IMR-90 (cell line): ENCODE results near the gene TRO. TPM values are rescaled to one million over a fixed set of nuclear protein-coding genes. Genes with fewer than 3 reads are reported as not detected.

Source experiments
- ATAC-seq: fragments of 200-7000 bp; cut with Tn5 transposase; 2 replicates; pipeline ENCODE4 v1.9.1; 2020; ENCODE audit warnings: low read depth, mild to moderate bottlenecking, moderate library complexity
- BruUV-seq: library from RNA; stranded (reverse); fragments of 400-500 nt; replicated peaks from 2 replicates; lab custom pipeline; 2021; lab: Mats Ljungman, UMichigan
- CTCF ChIA-PET: fragments of 300-600 bp; formaldehyde crosslinking; extraction: SDS; loops from one replicate; lab custom pipeline; 2021; ENCODE audit warnings: antibody characterized with exemption; lab: Yijun Ruan, JAX
- POLR2A ChIA-PET: fragments of 300-600 bp; sonication (Branson Sonifier 250); formaldehyde crosslinking; loops from one replicate; lab custom pipeline; 2022; ENCODE audit warnings: antibody characterized with exemption; ENCODE audit not compliant: unreplicated experiment; lab: Charles Lee
- DNase-seq: peaks from one replicate; pipeline ENCODE4 v3.0.0; 2013
- H2AFZ ChIP-seq: replicated peaks from 2 replicates; pipeline ENCODE3; 2013; ENCODE audit warnings: low read length, mild to moderate bottlenecking; ENCODE audit not compliant: poor library complexity
- H2AK5ac ChIP-seq: 2 replicates; pipeline ENCODE4 v1.6.1; 2013; ENCODE audit warnings: low read depth, low read length, inconsistent platforms
- H2AK9ac ChIP-seq: replicated peaks from 2 replicates; pipeline ENCODE3; 2013; ENCODE audit warnings: mild to moderate bottlenecking, low read depth, low read length, moderate library complexity; ENCODE audit not compliant: poor library complexity
- H2BK120ac ChIP-seq: 2 replicates; pipeline ENCODE4 v1.6.1; 2013; ENCODE audit warnings: low read depth, low read length, inconsistent platforms
- H2BK15ac ChIP-seq: 3 replicates; pipeline ENCODE4 v1.6.1; 2013; ENCODE audit warnings: low read depth, low read length, inconsistent platforms
- H2BK20ac ChIP-seq: 2 replicates; pipeline ENCODE4 v1.6.1; 2013; ENCODE audit warnings: low read depth, mild to moderate bottlenecking, inconsistent platforms, low read length, moderate library complexity
- H2BK5ac ChIP-seq: 2 replicates; pipeline ENCODE4 v1.6.1; 2013; ENCODE audit warnings: mild to moderate bottlenecking, low read depth, low read length, inconsistent platforms; ENCODE audit not compliant: poor library complexity, severe bottlenecking
- H3K14ac ChIP-seq: replicated peaks from 2 replicates; pipeline ENCODE4 v1.6.1; 2013; ENCODE audit warnings: low read depth, low read length, inconsistent platforms
- H3K18ac ChIP-seq: 2 replicates; pipeline ENCODE4 v1.6.1; 2013; ENCODE audit warnings: low read depth, low read length, control low read depth
- H3K23ac ChIP-seq: 2 replicates; pipeline ENCODE4 v1.6.1; 2013; ENCODE audit warnings: low read depth, low read length, inconsistent platforms
- H3K27ac ChIP-seq: 2 replicates; pipeline ENCODE4 v1.5.1; 2013; ENCODE audit warnings: mild to moderate bottlenecking, control low read depth, low read length; ENCODE audit not compliant: insufficient read depth
- H3K27me3 ChIP-seq: 2 replicates; pipeline ENCODE4 v1.6.1; 2013; ENCODE audit warnings: low read length; ENCODE audit not compliant: control insufficient read depth, insufficient read depth
- H3K36me3 ChIP-seq: 2 replicates; pipeline ENCODE4 v1.6.1; 2013; ENCODE audit warnings: low read length, mixed read lengths; ENCODE audit not compliant: control insufficient read depth, insufficient read depth
- H3K4ac ChIP-seq: 2 replicates; pipeline ENCODE4 v1.6.1; 2013; ENCODE audit warnings: low read depth, low read length, inconsistent platforms
- H3K4me1 ChIP-seq: 2 replicates; pipeline ENCODE4 v1.6.1; 2013; ENCODE audit warnings: low read length, mixed read lengths; ENCODE audit not compliant: control insufficient read depth, insufficient read depth
- H3K4me2 ChIP-seq: 2 replicates; pipeline ENCODE4 v1.6.1; 2013; ENCODE audit warnings: low read depth, mild to moderate bottlenecking, control low read depth, low read length, moderate library complexity
- H3K4me3 ChIP-seq: 2 replicates; pipeline ENCODE4 v1.5.1; 2013; ENCODE audit warnings: low read depth, mild to moderate bottlenecking, control low read depth, low read length, moderate library complexity; ENCODE audit not compliant: insufficient read depth
- H3K56ac ChIP-seq: 2 replicates; pipeline ENCODE4 v1.6.1; 2013; ENCODE audit warnings: low read length, inconsistent platforms; ENCODE audit not compliant: insufficient read depth; ENCODE audit errors: extremely low read depth
- H3K79me1 ChIP-seq, 2 experiments: 2 replicates each; pipeline ENCODE4 v1.6.1; 2013; ENCODE audit warnings: low read length in 2 of 2, inconsistent platforms in 1 of 2, low read depth in 1 of 2
- H3K9ac ChIP-seq: 2 replicates; pipeline ENCODE4 v1.6.1; 2013; ENCODE audit warnings: low read depth, low read length, control low read depth
- H3K9me1 ChIP-seq: 2 replicates; pipeline ENCODE4 v1.6.1; 2013; ENCODE audit warnings: low read length, inconsistent platforms; ENCODE audit not compliant: insufficient read depth
- H3K9me3 ChIP-seq: 2 replicates; pipeline ENCODE4 v1.6.1; 2013; ENCODE audit warnings: low read length; ENCODE audit not compliant: control insufficient read depth, insufficient read depth
- H4K20me1 ChIP-seq: 2 replicates; pipeline ENCODE4 v1.6.1; 2013; ENCODE audit warnings: low read length, inconsistent platforms; ENCODE audit not compliant: insufficient read depth
- H4K5ac ChIP-seq: 2 replicates; pipeline ENCODE4 v1.6.1; 2013; ENCODE audit warnings: mild to moderate bottlenecking, low read depth, low read length, control low read depth
- H4K8ac ChIP-seq, 2 experiments: 2 replicates each; pipeline ENCODE4 v1.6.1; 2013; ENCODE audit warnings: low read depth in 2 of 2, low read length in 2 of 2, control low read depth in 1 of 2, inconsistent platforms in 1 of 2
- H4K91ac ChIP-seq: 2 replicates; pipeline ENCODE4 v1.6.1; 2013; ENCODE audit warnings: low read depth, low read length, inconsistent platforms; ENCODE audit not compliant: insufficient read depth
- BHLHE40 ChIP-seq: fragments of 150-350 bp; IDR thresholded peaks from 2 replicates; pipeline ENCODE4 v1.6.1; 2016; ENCODE audit warnings: mild to moderate bottlenecking, low read depth, low read length
- CTCF ChIP-seq: conservative IDR thresholded peaks from 2 replicates; pipeline ENCODE4 v1.5.1; 2012; ENCODE audit warnings: mild to moderate bottlenecking, low read depth, low read length, improper control_type of control experiment
- ELK1 ChIP-seq: fragments of 150-350 bp; IDR thresholded peaks from 2 replicates; pipeline ENCODE4 v1.6.1; 2016; ENCODE audit warnings: low read depth, mild to moderate bottlenecking, low read length, moderate library complexity, borderline replicate concordance
- FOS ChIP-seq: fragments of 150-350 bp; IDR thresholded peaks from 2 replicates; pipeline ENCODE4 v1.6.1; 2016; ENCODE audit warnings: low read depth, low read length
- MAFK ChIP-seq: IDR thresholded peaks from 2 replicates; pipeline ENCODE4 v1.6.1; 2012; ENCODE audit warnings: low read depth, low read length, improper control_type of control experiment
- MAZ ChIP-seq: IDR thresholded peaks from 2 replicates; pipeline ENCODE4 v1.6.1; 2012; ENCODE audit warnings: low read depth, mild to moderate bottlenecking, low read length, improper control_type of control experiment, moderate library complexity, borderline replicate concordance
- MXI1 ChIP-seq: IDR thresholded peaks from 2 replicates; pipeline ENCODE4 v1.6.1; 2012; ENCODE audit warnings: low read depth, mild to moderate bottlenecking, low read length, moderate library complexity, borderline replicate concordance
- NFE2L2 ChIP-seq: fragments of 150-350 bp; IDR thresholded peaks from 2 replicates; pipeline ENCODE4 v1.6.1; 2016; ENCODE audit warnings: low read depth, mild to moderate bottlenecking, low read length
- POLR2A ChIP-seq: IDR thresholded peaks from 2 replicates; pipeline ENCODE4 v1.6.1; 2012; ENCODE audit warnings: mild to moderate bottlenecking, low read depth, low read length
- RAD21 ChIP-seq: IDR thresholded peaks from 2 replicates; pipeline ENCODE4 v1.6.1; 2012; ENCODE audit warnings: low read length, improper control_type of control experiment
- SMC3 ChIP-seq: fragments of 150-350 bp; IDR thresholded peaks from 2 replicates; pipeline ENCODE4 v1.6.1; 2016; ENCODE audit warnings: low read depth, mild to moderate bottlenecking, antibody characterized with exemption, low read length, moderate library complexity
- USF2 ChIP-seq: fragments of 150-350 bp; IDR thresholded peaks from 2 replicates; pipeline ENCODE4 v1.6.1; 2017; ENCODE audit warnings: mild to moderate bottlenecking, antibody characterized with exemption, low read length, low read depth
- WGBS, 2 experiments: methylation state at CpG; one replicate each; pipeline versions ENCODE4 v1.1.5 to v1.1.7; 2013; ENCODE audit warnings: missing lambda C conversion rate in 2 of 2; ENCODE audit not compliant: insufficient read length in 1 of 2; ENCODE audit errors: extremely low coverage in 2 of 2; 5-methylcytosine and 5-hydroxymethylcytosine counted together
- dilution Hi-C: fragments of 300-500 bp; cut with HindIII; formaldehyde crosslinking; loops from one replicate; pipeline ENCODE4 v1.14.3; 2018; ENCODE audit warnings: low sequenced_read_pairs; ENCODE audit not compliant: unreplicated experiment
- in situ Hi-C: fragments of 300-500 bp; cut with MboI; formaldehyde crosslinking; loops from 3 replicates; pipeline ENCODE4 v1.14.3; 2019; ENCODE audit warnings: low sequenced_read_pairs, inconsistent platforms, mixed read lengths
- intact Hi-C: fragments of 100-400 bp; cut with micrococcal nuclease; formaldehyde crosslinking; loops from 2 replicates; pipeline ENCODE4 v1.10.0; 2022
- polyA plus RNA-seq, 3 experiments: library from polyadenylated mRNA; depleted of rRNA; stranded (reverse); fragments of >200 nt; gene quantifications; 2 replicates each; pipeline ENCODE4 v1.2.3, GENCODE V29; 2012; ENCODE audit warnings: low replicate concordance in 1 of 3
- total RNA-seq: library from RNA; depleted of rRNA; stranded (reverse); fragments of >200 nt; gene quantifications from 2 replicates; pipeline ENCODE4 v1.2.3, GENCODE V29; 2012

Gene TRO
- total and polyA plus RNA-seq, 2 of the 4 experiments (the other 2 are of a cell fraction), result 35.1 to 54.2 TPM

- H3K79me1 ChIP-seq, result peaks cover 0 to 7% of the 10 kb centered on the region in 2 experiments; a peak in 2 of 4 replicates
- peak overlapping the region; percentile 84 for H3K4me3 ChIP-seq
- H3K4ac ChIP-seq, result peak overlapping the region; percentile 37
- H3K27ac ChIP-seq, result peak overlapping the region; percentile 49; the same call in 1 of the 2 replicates
- H2BK20ac ChIP-seq, result no peak overlapping the region
- H3K56ac ChIP-seq, result peak overlapping the region; percentile 77; the same call in 1 of the 2 replicates
- H2AK5ac ChIP-seq, result no peak overlapping the region; the same call in 1 of the 2 replicates
- peak overlapping the region; percentile 68 for H3K4me2 ChIP-seq
- H4K5ac ChIP-seq, result peak overlapping the region; percentile 52; the same call in 1 of the 2 replicates
- H2BK5ac ChIP-seq, result peak overlapping the region; percentile 12
- TF ChIP-seq SMC3, result no peak
- no peak for TF ChIP-seq CTCF
- TF ChIP-seq NFE2L2, result no peak
- no peak for TF ChIP-seq MAFK
- no peak for TF ChIP-seq BHLHE40
- TF ChIP-seq ELK1, result no peak
- no peak for TF ChIP-seq MXI1
- TF ChIP-seq FOS, result no peak
- TF ChIP-seq POLR2A, result no peak
- no peak for TF ChIP-seq USF2
- no peak for TF ChIP-seq RAD21
- TF ChIP-seq MAZ, result no peak
- in situ Hi-C loops (no loop called here), dilution Hi-C loops (no loop called here), intact Hi-C loops (no loop called here)
- peak; percentile 81 for ATAC-seq
- H3K14ac ChIP-seq, result peak overlapping the region; percentile 86; the same call in 1 of the 2 replicates
- no peaks in the 10 kb centered on the region for H3K27me3 ChIP-seq
- H3K9me1 ChIP-seq, result no peaks in the 10 kb centered on the region; the same call in 1 of the 2 replicates
- H3K18ac ChIP-seq, result peak overlapping the region; percentile 46; the same call in 1 of the 2 replicates
- H3K36me3 ChIP-seq, result peaks cover 14% of the 10 kb centered on the region
- H3K9ac ChIP-seq, result peak overlapping the region; percentile 93
- H3K23ac ChIP-seq, result no peak overlapping the region
- peak overlapping the region; percentile 78 to 86; a peak in 2 of 4 replicates for H4K8ac ChIP-seq
- ChIA-PET POLR2A (interaction anchor here (0.6 kb wide), 1 partner anchor 113 kb away, joined by 9 read pairs; no protein-coding TSS in a partner anchor), CTCF (no interaction called here)
- DNase-seq, result peak; percentile 72
- WGBS, 2 experiments, result 20% methylated on average over 13 of the region's 29 CpGs; no CpG with 5 or more reads in 1 of the 2 experiments
- H3K9me3 ChIP-seq, result no peaks in the 10 kb centered on the region
- H2BK120ac ChIP-seq, result no peak overlapping the region
- BruUV-seq, result no TSS peak
- H4K91ac ChIP-seq, result peak overlapping the region; percentile 69
- H2BK15ac ChIP-seq, result no peak overlapping the region; the same call in 2 of the 3 replicates
- peak overlapping the region; percentile 89 for H2AK9ac ChIP-seq
- H3K4me1 ChIP-seq, result no peaks in the 10 kb centered on the region
- no peaks in the 10 kb centered on the region; the same call in 1 of the 2 replicates for H4K20me1 ChIP-seq
- H2AFZ ChIP-seq, result peak overlapping the region; percentile 86
Observed at GRCh38 chrX:54921427-54922021, 900 bp downstream of the TRO start.
